Ammon's horn (tissue), 1 donor: Measurements from ENCODE around the gene XPOT.
"Not testable (repeated sequence)": the region's sequence is repeated elsewhere in the genome, so short reads cannot be mapped to it uniquely, and the experiment has no call there.

Experiments
- DNase-seq: peaks from one replicate; pipeline ENCODE4 v3.0.0-alpha.2; 2016; ENCODE audit warnings: low spot score

Gene XPOT, protein sequence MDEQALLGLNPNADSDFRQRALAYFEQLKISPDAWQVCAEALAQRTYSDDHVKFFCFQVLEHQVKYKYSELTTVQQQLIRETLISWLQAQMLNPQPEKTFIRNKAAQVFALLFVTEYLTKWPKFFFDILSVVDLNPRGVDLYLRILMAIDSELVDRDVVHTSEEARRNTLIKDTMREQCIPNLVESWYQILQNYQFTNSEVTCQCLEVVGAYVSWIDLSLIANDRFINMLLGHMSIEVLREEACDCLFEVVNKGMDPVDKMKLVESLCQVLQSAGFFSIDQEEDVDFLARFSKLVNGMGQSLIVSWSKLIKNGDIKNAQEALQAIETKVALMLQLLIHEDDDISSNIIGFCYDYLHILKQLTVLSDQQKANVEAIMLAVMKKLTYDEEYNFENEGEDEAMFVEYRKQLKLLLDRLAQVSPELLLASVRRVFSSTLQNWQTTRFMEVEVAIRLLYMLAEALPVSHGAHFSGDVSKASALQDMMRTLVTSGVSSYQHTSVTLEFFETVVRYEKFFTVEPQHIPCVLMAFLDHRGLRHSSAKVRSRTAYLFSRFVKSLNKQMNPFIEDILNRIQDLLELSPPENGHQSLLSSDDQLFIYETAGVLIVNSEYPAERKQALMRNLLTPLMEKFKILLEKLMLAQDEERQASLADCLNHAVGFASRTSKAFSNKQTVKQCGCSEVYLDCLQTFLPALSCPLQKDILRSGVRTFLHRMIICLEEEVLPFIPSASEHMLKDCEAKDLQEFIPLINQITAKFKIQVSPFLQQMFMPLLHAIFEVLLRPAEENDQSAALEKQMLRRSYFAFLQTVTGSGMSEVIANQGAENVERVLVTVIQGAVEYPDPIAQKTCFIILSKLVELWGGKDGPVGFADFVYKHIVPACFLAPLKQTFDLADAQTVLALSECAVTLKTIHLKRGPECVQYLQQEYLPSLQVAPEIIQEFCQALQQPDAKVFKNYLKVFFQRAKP

DNA sequence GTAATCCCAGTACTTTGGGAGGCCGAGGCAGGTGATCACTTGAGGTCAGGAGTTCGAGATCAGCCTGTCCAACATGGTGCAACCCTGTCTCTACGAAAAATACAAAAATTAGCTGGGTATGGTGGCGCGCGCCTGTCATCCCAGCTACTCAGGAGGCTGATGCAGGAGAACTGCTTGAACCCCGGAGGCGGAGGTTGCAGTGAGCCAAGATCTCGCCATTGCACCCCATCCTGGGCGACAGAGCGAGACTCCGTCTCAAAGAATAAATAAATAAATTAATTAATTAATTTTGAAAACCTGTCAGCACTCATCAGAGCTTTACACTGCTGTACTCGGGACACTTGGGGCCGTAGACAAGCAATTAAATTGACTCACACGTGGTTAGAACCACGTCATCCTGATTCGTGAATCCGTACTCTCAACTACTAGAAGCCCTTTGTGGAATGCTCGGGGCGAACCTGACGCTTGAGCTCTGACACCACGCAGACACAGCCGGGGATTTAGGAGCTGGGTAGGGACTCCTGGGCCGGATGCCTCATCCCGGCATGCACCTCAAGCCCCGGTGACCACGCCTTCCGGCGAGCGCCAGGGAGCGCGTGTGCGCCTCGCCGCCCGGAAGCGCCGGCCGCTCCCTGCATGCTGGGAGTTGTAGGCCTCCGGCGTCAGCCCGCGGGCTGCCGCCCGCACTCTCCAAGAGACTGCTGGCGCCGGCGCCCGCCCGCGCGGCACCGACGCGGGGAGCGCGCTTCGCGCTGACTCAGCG, at the start of gene XPOT:
Gene XPOT (plus strand): TSS at position 686 of the 763 bp plus-strand sequence. CDS start 5,644 bp downstream, outside the sequence.
- DNase-seq = peak; percentile 96

- not testable (repeated sequence) for DNase-seq
These were observed 48.0 kb upstream of the XPOT start for GRCh38 chr12:64356209-64356608.

DNA sequence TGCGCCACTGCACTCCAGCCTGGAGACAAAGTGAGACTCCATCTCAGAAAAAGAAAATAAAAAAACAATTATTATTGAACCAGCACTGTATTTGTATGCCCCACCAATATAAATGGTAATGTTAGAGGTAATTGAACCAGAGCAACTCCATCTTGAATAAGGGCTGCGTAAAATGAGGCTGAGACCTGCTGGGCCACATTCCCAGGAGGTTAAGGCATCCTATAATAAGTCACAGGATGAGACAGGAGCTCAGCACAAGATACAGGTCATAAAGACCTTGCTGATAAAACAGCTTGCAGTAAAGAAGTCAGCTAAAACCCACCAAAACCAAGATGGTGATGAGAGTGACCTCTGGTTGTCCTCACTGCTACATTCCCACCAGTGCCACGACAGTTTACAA, 43.0 kb upstream of the XPOT start:
- DNase-seq = not testable (repeated sequence)

- no peak for DNase-seq
These were observed 41.4 kb upstream of the XPOT start for GRCh38 chr12:64362721-64363305.

GRCh38 chr12:64383675-64384074, 20.5 kb upstream of the XPOT start:
- no peak for DNase-seq

DNA sequence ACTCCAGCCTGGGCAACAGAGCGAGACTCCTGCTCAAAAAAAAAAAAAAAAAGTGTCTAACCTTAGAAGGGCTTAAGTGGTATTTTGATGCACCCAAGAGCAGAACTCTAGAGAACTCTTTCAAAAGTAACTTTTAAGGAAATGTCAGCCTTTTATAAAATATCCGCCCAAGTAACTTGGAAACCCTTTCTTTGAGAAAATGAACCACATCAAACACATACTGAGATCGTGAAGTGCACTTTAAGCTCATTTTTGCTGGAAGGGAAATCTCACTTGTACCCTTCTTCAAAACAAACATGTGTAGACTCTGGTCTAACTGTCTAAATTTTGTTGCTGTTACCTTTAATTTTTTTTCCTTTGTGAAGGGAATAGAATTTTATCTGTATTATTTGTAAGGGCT, 19.2 kb upstream of the XPOT start:
- no peak for DNase-seq

DNA sequence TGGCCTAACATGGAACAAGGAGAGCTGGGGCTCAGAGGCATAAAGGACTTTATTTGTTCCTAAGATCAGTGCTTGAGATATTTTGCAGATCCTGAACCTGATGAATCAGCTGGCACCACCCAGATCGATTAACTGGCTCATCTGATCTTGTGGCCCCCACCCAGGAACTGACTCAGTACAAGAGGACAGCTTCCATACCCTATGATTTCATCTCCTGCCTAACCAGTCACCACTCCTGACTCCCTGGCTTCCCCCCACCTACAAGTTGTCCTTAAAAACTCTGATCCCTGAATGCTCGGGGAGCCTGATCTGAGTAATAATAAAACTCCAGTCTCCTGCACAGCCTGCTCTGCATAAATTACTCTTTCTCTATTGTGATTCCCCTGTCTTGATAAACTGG, 18.7 kb upstream of the XPOT start:
- DNase-seq = no peak

GRCh38 chr12:64387197-64387816, 16.9 kb upstream of the XPOT start:
- DNase-seq = no peak

DNA sequence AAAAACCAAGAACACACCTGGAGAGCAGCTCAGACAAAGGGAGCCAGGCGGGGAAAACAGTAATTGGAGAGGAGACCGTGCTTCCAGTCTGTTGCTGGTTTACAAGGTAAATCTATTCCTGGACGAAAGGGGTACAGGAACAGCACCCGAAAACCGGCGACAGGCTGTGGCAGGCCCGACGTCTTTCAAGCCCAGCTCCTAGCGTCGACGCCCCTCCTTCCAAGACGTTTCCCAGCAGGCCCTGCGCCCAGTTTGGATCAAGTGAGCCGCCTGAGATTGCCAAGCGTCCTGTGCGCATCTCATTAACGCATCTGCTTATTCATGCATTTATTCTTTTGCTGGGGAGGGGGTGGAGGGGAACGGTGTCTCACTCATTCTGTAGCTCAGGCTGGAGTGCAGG, 15.0 kb upstream of the XPOT start:
- DNase-seq = no peak

DNA sequence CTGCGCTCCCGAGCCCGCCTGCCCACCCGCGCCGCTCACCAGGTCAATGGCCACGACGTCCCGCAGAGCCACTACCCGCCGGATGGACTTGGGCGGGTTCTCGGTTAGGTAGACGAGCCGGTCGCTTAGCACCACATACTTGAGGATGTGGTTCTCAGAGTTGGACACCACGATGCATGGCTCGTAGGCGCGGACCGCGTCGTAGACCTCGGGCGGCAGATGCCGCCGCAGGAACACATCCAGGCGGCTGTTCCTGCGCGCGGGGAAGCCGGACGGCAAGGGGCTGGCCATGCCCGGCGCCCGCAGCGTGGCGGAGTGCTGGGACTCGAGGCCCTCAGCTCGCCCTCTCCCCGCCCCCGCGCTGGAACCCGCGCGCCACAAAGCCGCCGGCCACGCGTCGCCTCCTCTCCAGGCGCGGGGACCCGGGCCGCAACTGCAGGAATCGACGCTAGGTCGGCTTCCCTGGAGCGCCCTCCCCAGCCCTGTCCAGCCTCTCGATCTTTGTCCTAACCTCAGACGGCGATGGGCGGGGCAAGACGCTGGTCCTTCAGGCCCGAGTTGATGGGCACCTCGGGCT, 13.8 kb upstream of the XPOT start, which contains the start of gene C12orf56:
Gene C12orf56 (minus strand): TSS at position 484 of the 577 bp plus-strand sequence. CDS start 193 bp downstream, at position 291.
- no peak for DNase-seq

DNA sequence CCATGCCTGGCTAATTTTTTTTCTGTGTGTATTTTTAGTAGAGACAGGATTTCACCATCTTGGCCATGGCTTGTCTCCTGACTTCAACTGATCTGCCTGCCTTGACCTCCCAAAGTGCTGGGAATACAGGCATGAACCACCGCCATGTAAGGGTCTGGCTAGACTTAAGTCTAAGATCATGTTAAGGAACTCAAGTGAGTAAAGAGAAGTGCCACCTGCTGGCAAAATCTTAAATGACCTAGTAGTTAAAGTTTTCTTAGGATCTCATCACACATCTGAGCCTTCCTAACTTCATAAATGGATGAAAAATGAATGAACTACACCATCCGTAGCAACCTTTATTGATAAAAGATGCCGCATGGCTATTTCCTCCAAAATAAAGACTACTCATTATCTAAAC, 12.0 kb upstream of the XPOT start:
- no peak for DNase-seq

- DNase-seq = no peak
These were observed 8.5 kb upstream of the XPOT start for GRCh38 chr12:64395739-64396138.

- DNase-seq = peak; percentile 48
These were observed 4.2 kb upstream of the XPOT start for GRCh38 chr12:64400041-64400440.

- no peak for DNase-seq
These were observed 2.0 kb upstream of the XPOT start for GRCh38 chr12:64402181-64402580.

DNA sequence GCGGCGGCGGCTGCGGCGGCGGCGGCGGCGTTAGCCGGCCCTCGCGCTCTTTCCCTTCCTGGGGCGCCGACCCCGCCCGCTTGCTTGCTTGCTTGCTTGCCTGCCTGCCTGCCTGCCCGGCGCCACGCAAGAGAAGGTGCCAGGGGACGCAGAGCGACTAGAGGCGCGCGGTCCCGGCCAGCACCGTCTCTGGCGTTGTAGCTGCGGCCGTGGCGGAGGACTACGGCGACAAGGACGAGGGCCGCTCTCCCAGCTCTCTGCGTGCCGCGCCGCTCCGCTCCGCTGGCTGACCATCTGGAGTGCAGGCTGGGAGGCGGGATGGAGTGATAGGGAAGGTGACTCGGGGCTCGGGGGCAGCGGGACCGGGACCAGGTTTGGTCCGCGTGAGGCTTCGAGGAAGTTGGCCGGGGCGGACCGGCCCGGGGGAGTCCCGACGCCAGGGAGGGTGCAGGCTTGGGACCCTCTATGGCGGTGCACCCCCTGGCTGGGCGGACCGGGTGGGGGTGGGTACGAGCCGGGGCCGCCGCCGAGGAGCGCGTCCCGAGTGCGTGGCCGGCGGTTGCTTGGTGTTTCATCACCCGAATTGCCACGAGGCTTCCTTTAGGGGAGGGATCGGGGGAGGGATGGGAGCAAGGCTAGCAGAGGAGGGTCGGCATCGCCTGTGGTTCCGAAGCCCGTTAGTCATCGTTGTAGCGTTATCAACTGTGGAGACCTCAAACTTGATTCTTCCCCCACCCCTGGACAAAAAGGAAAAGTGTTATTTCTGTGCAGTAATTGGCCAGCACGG, 471 bp downstream of the XPOT start:
- peak; percentile 49 for DNase-seq

DNA sequence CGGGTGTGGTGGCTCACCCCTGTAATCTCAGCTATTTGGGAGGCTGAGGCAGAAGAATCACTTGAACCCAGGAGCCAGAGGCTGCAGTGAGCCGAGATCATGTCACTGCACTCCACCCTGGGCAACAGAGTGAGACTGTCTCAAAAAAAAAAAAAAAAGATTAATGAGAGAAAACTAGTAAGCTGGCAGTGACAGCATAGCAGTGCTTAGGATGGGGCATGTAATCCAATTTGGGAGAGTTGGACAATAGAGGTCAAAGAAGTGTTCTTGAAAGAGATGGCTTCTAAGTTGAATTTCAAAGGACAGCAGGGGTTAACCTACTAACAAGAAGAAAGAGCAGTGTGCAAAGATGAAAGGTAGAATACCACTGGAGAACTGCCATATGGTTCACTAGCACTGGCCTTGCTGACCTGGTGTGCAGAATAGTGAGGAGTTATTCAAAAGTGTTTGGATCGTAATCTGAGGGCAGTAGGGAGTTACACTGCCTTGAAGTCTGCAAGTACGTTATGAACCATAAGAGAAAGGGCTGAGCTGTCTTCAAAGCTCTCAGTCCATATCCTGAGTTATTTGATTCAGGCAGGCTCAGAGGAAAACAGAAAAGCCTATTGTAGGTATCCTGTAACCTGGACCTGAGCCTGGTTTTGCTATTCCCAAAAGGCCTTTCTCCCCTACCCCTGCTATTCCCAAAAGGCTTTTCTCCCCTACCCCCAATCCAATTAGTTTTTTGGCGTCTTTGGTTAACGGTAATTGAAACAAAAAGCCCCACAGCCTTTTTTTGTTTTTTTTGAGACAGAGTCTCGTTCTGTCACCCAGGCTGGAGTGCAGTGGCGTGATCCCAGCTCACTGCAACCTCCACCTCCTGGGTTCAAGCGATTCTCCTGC, 3.4 kb downstream of the XPOT start:
- no peak for DNase-seq

DNA sequence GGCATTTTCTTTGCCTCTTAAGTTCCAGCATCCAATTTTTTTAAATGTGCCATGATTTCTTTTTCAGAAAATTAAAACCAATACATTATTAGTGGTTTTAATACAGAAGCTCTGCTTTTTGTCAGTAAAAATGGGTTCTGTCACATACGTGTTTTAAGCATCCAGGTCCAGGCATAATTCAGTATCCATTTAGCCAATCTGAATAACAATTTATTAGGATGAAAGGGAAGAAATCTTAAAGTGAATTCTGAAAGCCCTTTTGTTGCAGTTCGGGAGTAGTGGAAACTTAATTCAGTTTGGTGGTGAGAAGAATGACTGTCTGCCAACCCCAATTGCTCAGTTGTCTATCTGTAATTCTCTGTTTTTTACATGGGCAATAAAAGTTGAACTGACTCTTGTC, 7.2 kb downstream of the XPOT start:
- DNase-seq = no peak

DNA sequence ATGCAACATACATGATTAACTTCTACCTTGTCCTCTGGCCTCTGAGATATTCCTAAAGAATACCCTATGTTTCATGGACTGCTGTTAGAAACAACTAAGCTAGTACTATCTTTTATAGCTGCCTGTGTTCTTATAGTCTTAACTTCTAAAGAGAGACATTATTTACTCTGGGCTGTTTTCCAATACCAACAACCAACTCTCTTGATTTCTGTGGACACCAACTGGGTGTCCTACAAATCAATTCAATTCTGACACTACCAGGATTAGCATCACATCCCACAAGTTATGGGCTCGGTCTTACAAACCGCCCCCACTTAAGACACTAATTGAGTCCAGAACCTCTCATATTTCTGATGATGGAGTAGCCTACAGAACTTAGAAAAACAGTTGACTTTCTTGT, 8.3 kb downstream of the XPOT start:
- DNase-seq = no peak

GRCh38 chr12:64413884-64414283, 9.7 kb downstream of the XPOT start:
- no peak for DNase-seq
